Parathyroid adenoma (tissue), 2 donors: ENCODE data around the gene BCL6B.

Experiments used
- H2AFZ ChIP-seq: fragments of 300-600 bp; sonication (generic); one replicate; pipeline ENCODE4 v1.7.0; 2017; ENCODE audit warnings: antibody characterized with exemption, mild to moderate bottlenecking
- H3K27ac ChIP-seq: fragments of 300-600 bp; sonication (generic); one replicate; pipeline ENCODE4 v1.7.0; 2017
- H3K27me3 ChIP-seq: fragments of 300-600 bp; sonication (generic); one replicate; pipeline ENCODE4 v1.7.0; 2017; ENCODE audit warnings: low read length; ENCODE audit not compliant: control insufficient read depth, insufficient read depth
- H3K36me3 ChIP-seq: fragments of 300-600 bp; sonication (generic); one replicate; pipeline ENCODE4 v1.7.0; 2017; ENCODE audit warnings: low read length; ENCODE audit not compliant: control insufficient read depth, insufficient read depth
- H3K4me1 ChIP-seq: fragments of 300-600 bp; sonication (generic); one replicate; pipeline ENCODE4 v1.7.0; 2017; ENCODE audit warnings: control low read depth
- H3K4me2 ChIP-seq: fragments of 300-600 bp; sonication (generic); one replicate; pipeline ENCODE4 v1.7.0; 2017; ENCODE audit warnings: low read length
- H3K4me3 ChIP-seq: fragments of 300-600 bp; sonication (generic); one replicate; pipeline ENCODE4 v1.7.0; 2017; ENCODE audit warnings: low read depth, low read length
- H3K79me2 ChIP-seq: fragments of 300-600 bp; sonication (generic); one replicate; pipeline ENCODE4 v1.7.0; 2017; ENCODE audit warnings: control low read depth
- H3K9ac ChIP-seq: fragments of 300-600 bp; sonication (generic); one replicate; pipeline ENCODE4 v1.7.0; 2017; ENCODE audit warnings: mild to moderate bottlenecking
- H3K9me3 ChIP-seq: fragments of 300-600 bp; sonication (generic); one replicate; pipeline ENCODE4 v1.7.0; 2017; ENCODE audit warnings: low read length; ENCODE audit not compliant: control insufficient read depth
- CTCF ChIP-seq: fragments of 300-600 bp; sonication (generic); IDR thresholded peaks from one replicate; pipeline ENCODE4 v1.7.0; 2017; ENCODE audit warnings: antibody characterized with exemption, mild to moderate bottlenecking
- donor health status: primary hyperparathyroidism.

Gene BCL6B

GRCh38 chr17:7056386-7056785 is 33.5 kb downstream of the BCL6B start:
- H3K27ac ChIP-seq = no peak overlapping the region
- no peaks in the 10 kb centered on the region for H3K4me1 ChIP-seq
- no peaks in the 10 kb centered on the region for H3K9me3 ChIP-seq
- no peak for TF ChIP-seq CTCF
- no peak overlapping the region for H3K4me2 ChIP-seq
- no peak overlapping the region for H3K9ac ChIP-seq
- no peak overlapping the region for H2AFZ ChIP-seq
- no peaks in the 10 kb centered on the region for H3K79me2 ChIP-seq
- H3K36me3 ChIP-seq = no peaks in the 10 kb centered on the region
- no peak overlapping the region for H3K4me3 ChIP-seq
- H3K27me3 ChIP-seq = no peaks in the 10 kb centered on the region

GRCh38 chr17:7058831-7059447 is 36.1 kb downstream of the BCL6B start:
- Histone ChIP-seq H3K9me3 (no peaks in the 10 kb centered on the region), H3K4me3 (no peak overlapping the region), H3K36me3 (no peaks in the 10 kb centered on the region), H3K79me2 (no peaks in the 10 kb centered on the region), H3K27me3 (no peaks in the 10 kb centered on the region), H3K4me1 (no peaks in the 10 kb centered on the region), H2AFZ (no peak overlapping the region), H3K27ac (no peak overlapping the region), H3K4me2 (no peak overlapping the region), H3K9ac (no peak overlapping the region)
- no peak for TF ChIP-seq CTCF

- no peak overlapping the region for H3K4me2 ChIP-seq
- no peaks in the 10 kb centered on the region for H3K9me3 ChIP-seq
- no peak overlapping the region for H3K27ac ChIP-seq
- H3K79me2 ChIP-seq = no peaks in the 10 kb centered on the region
- no peak overlapping the region for H3K4me3 ChIP-seq
- no peaks in the 10 kb centered on the region for H3K36me3 ChIP-seq
- H3K4me1 ChIP-seq = no peaks in the 10 kb centered on the region
- no peak overlapping the region for H3K9ac ChIP-seq
- H3K27me3 ChIP-seq = no peaks in the 10 kb centered on the region
- H2AFZ ChIP-seq = no peak overlapping the region
- TF ChIP-seq CTCF = no peak
These were observed 37.5 kb downstream of the BCL6B start for GRCh38 chr17:7060165-7060891.

- Histone ChIP-seq H3K4me1 (no peaks in the 10 kb centered on the region), H2AFZ (no peak overlapping the region), H3K27ac (no peak overlapping the region), H3K36me3 (no peaks in the 10 kb centered on the region), H3K4me2 (no peak overlapping the region), H3K9me3 (no peaks in the 10 kb centered on the region), H3K79me2 (no peaks in the 10 kb centered on the region), H3K9ac (no peak overlapping the region), H3K4me3 (no peak overlapping the region), H3K27me3 (no peaks in the 10 kb centered on the region)
- no peak for TF ChIP-seq CTCF
These were observed 40.8 kb downstream of the BCL6B start for GRCh38 chr17:7063518-7064094.
